H9 (cell line): Measurements from ENCODE around the gene NPHP4. TPM values are rescaled to one million over a fixed set of nuclear protein-coding genes. Genes with fewer than 3 reads are reported as not detected.

ENCODE experiments used
- DNase-seq: peaks from one replicate; pipeline ENCODE4 v3.0.0-alpha.2; 2017
- H2AFZ ChIP-seq: one replicate; pipeline ENCODE4 v1.6.1; 2013; ENCODE audit warnings: mild to moderate bottlenecking, low read length, control low read depth, moderate library complexity
- H2AK5ac ChIP-seq: 2 replicates; pipeline ENCODE4 v1.6.1; 2013; ENCODE audit warnings: low read length, control low read depth, mixed read lengths; ENCODE audit not compliant: insufficient read length
- H2BK120ac ChIP-seq: one replicate; pipeline ENCODE4 v1.6.1; 2013; ENCODE audit warnings: low read depth, mild to moderate bottlenecking, low read length, control low read depth, inconsistent platforms; ENCODE audit not compliant: poor library complexity, severe bottlenecking
- H2BK12ac ChIP-seq: 2 replicates; pipeline ENCODE4 v1.6.1; 2013; ENCODE audit warnings: low read length, control low read depth, mixed read lengths, low read depth; ENCODE audit not compliant: insufficient read length
- H2BK15ac ChIP-seq: 2 replicates; pipeline ENCODE4 v1.6.1; 2013; ENCODE audit warnings: low read depth, low read length, control low read depth
- H2BK20ac ChIP-seq: one replicate; pipeline ENCODE4 v1.6.1; 2013; ENCODE audit warnings: low read depth, mild to moderate bottlenecking, low read length, control low read depth, inconsistent platforms; ENCODE audit not compliant: poor library complexity, severe bottlenecking
- H2BK5ac ChIP-seq: 2 replicates; pipeline ENCODE4 v1.6.1; 2013; ENCODE audit warnings: low read length, control low read depth, mixed read lengths; ENCODE audit not compliant: insufficient read length
- H3K14ac ChIP-seq: 2 replicates; pipeline ENCODE4 v1.6.1; 2013; ENCODE audit warnings: low read length, control low read depth; ENCODE audit not compliant: insufficient read depth
- H3K18ac ChIP-seq: 2 replicates; pipeline ENCODE4 v1.6.1; 2013; ENCODE audit warnings: low read depth, mild to moderate bottlenecking, mixed read lengths, low read length, control low read depth; ENCODE audit not compliant: insufficient read length
- H3K23ac ChIP-seq: 2 replicates; pipeline ENCODE4 v1.6.1; 2013; ENCODE audit warnings: low read length, control low read depth, mixed read lengths, low read depth; ENCODE audit not compliant: insufficient read length
- H3K23me2 ChIP-seq: 2 replicates; pipeline ENCODE4 v1.6.1; 2013; ENCODE audit warnings: low read depth, mild to moderate bottlenecking, mixed read lengths, low read length, control low read depth; ENCODE audit not compliant: insufficient read length, poor library complexity, severe bottlenecking
- H3K27ac ChIP-seq: 2 replicates; pipeline ENCODE4 v1.5.1; 2013; ENCODE audit warnings: low read length, control low read depth, mixed read lengths, low read depth; ENCODE audit not compliant: insufficient read length
- H3K27me3 ChIP-seq: 2 replicates; pipeline ENCODE4 v1.6.1; 2013; ENCODE audit warnings: low read length, control low read depth, inconsistent platforms; ENCODE audit not compliant: insufficient read depth
- H3K4ac ChIP-seq: 2 replicates; pipeline ENCODE4 v1.6.1; 2013; ENCODE audit warnings: low read depth, mild to moderate bottlenecking, control low read depth, inconsistent platforms, low read length, moderate library complexity
- H3K4me1 ChIP-seq: 2 replicates; pipeline ENCODE4 v1.6.1; 2013; ENCODE audit warnings: low read length, control low read depth, inconsistent platforms; ENCODE audit not compliant: insufficient read depth
- H3K4me2 ChIP-seq: 2 replicates; pipeline ENCODE4 v1.6.1; 2013; ENCODE audit warnings: low read length, control low read depth, mixed read lengths; ENCODE audit not compliant: insufficient read length, insufficient read depth
- H3K56ac ChIP-seq: 2 replicates; pipeline ENCODE4 v1.6.1; 2013; ENCODE audit warnings: low read depth, mild to moderate bottlenecking, mixed read lengths, low read length, control low read depth; ENCODE audit not compliant: insufficient read length
- H3K79me1 ChIP-seq: 2 replicates; pipeline ENCODE4 v1.6.1; 2013; ENCODE audit warnings: low read depth, mild to moderate bottlenecking, moderate library complexity, low read length, control low read depth, inconsistent platforms; ENCODE audit not compliant: insufficient read depth, poor library complexity, severe bottlenecking
- H3K79me2 ChIP-seq: 2 replicates; pipeline ENCODE4 v1.6.1; 2013; ENCODE audit warnings: low read length, control low read depth, inconsistent platforms; ENCODE audit not compliant: insufficient read depth
- H3K9ac ChIP-seq: 2 replicates; pipeline ENCODE4 v1.6.1; 2013; ENCODE audit warnings: low read length, control low read depth, mixed read lengths; ENCODE audit not compliant: insufficient read length; ENCODE audit errors: extremely low read depth
- H3K9me3 ChIP-seq: one replicate; pipeline ENCODE4 v1.6.1; 2013; ENCODE audit warnings: low read depth, low read length, inconsistent platforms; ENCODE audit not compliant: control insufficient read depth
- H3T11ph ChIP-seq: one replicate; pipeline ENCODE4 v1.6.1; 2013; ENCODE audit warnings: mild to moderate bottlenecking, low read length, control low read depth, inconsistent platforms
- H4K20me1 ChIP-seq: one replicate; pipeline ENCODE4 v1.6.1; 2013; ENCODE audit not compliant: control insufficient read depth, insufficient read length, insufficient read depth
- H4K5ac ChIP-seq: 2 replicates; pipeline ENCODE4 v1.6.1; 2013; ENCODE audit warnings: low read depth, mild to moderate bottlenecking, mixed read lengths, low read length, control low read depth; ENCODE audit not compliant: insufficient read length
- H4K8ac ChIP-seq: replicated peaks from 2 replicates; pipeline ENCODE4 v1.6.1; 2013; ENCODE audit warnings: low read length, control low read depth, mixed read lengths, low read depth; ENCODE audit not compliant: insufficient read length
- H4K91ac ChIP-seq: 2 replicates; pipeline ENCODE4 v1.6.1; 2013; ENCODE audit warnings: low read depth, mild to moderate bottlenecking, moderate library complexity, mixed read lengths, low read length, control low read depth; ENCODE audit not compliant: insufficient read length
- H3K27ac Mint-ChIP-seq, 3 experiments: 2 replicates in 2 of 3; 3 replicates in 1 of 3; pipeline ENCODE4 v1.8.0; 2020 to 2021; ENCODE audit warnings: mixed read lengths in 3 of 3, mild to moderate bottlenecking in 1 of 3, moderate library complexity in 1 of 3
- H3K27me3 Mint-ChIP-seq: 2 replicates; pipeline ENCODE4 v1.8.0; 2021; ENCODE audit warnings: low read depth, mild to moderate bottlenecking, moderate library complexity, mixed read lengths
- H3K36me3 Mint-ChIP-seq, 3 experiments: 2 replicates in 2 of 3; 3 replicates in 1 of 3; pipeline ENCODE4 v1.8.0; 2020 to 2021; ENCODE audit warnings: low read depth in 3 of 3, mixed read lengths in 3 of 3; ENCODE audit not compliant: insufficient read depth in 1 of 3
- H3K4me1 Mint-ChIP-seq, 2 experiments: 2 replicates each; pipeline ENCODE4 v1.8.0; 2020; ENCODE audit warnings: mixed read lengths in 2 of 2
- H3K4me3 Mint-ChIP-seq, 2 experiments: 2 replicates in 1 of 2; 3 replicates in 1 of 2; pipeline ENCODE4 v1.8.0; 2020 to 2021; ENCODE audit warnings: mild to moderate bottlenecking in 2 of 2, mixed read lengths in 2 of 2, moderate library complexity in 1 of 2
- H3K9me3 Mint-ChIP-seq, 2 experiments: 2 replicates in 1 of 2; 3 replicates in 1 of 2; pipeline ENCODE4 v1.8.0; 2020; ENCODE audit warnings: mild to moderate bottlenecking in 2 of 2, mixed read lengths in 2 of 2, moderate library complexity in 1 of 2
- WGBS: extraction: QIAGEN DNeasy Blood & Tissue Kit; methylation state at CpG from one replicate; pipeline ENCODE4 v1.1.7; 2013; ENCODE audit warnings: missing lambda C conversion rate, low lambda C conversion rate, mixed read lengths; ENCODE audit not compliant: insufficient read length; ENCODE audit errors: extremely low coverage; 5-methylcytosine and 5-hydroxymethylcytosine counted together
- total RNA-seq: library from RNA; stranded (reverse); gene quantifications from 2 replicates; pipeline ENCODE4 v1.2.1, GENCODE V29; 2021
- TF ChIP-seq, protein P1 (sequence below): fragments of 200-600 bp; sonication (generic); conservative IDR thresholded peaks from 3 replicates; pipeline ENCODE4 v1.8.0; 2021; ENCODE audit warnings: antibody characterized with exemption, mild to moderate bottlenecking

NPHP4 gene
- total RNA-seq, 1 experiment from 2014 or later: 17.6 TPM

DNA sequence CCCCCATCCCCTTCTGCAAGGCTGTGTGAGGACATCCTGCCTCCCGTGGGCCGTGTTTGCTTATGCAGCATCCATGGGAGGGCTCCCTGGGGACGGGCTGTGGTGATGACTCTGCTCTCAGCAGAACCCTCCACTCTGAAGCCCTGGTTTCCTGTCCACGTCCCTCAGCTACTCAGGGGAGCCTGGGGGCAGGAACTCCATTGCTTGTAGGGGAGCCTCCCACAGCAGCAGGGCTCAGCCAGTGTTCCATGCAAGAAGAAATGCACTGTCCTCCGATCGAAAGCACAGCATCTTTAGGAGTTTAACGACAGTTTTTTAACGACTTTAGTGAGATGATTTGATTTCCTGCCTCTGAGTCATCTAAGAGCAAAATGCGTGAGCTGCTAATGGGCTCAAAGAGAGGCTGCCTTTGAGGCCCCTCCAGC is 45.1 kb upstream of the NPHP4 start:
- Histone ChIP-seq H2BK12ac (no peak overlapping the region), H3K23ac (no peak overlapping the region), H2BK15ac (no peak overlapping the region), H3K79me1 (no peaks in the 10 kb centered on the region), H4K8ac (no peak overlapping the region), H4K20me1 (peaks cover 3% of the 10 kb centered on the region), H3K79me2 (no peaks in the 10 kb centered on the region), H3K4me2 (no peak overlapping the region), H3K27me3 (no peaks in the 10 kb centered on the region), H2AFZ (no peak overlapping the region), H2BK5ac (no peak overlapping the region), H3K27ac (no peak overlapping the region), H3K4ac (no peak overlapping the region), H2BK120ac (no peak overlapping the region), H3K9ac (no peak overlapping the region), H3K56ac (no peak overlapping the region), H2BK20ac (no peak overlapping the region), H3K18ac (no peak overlapping the region), H4K91ac (no peak overlapping the region), H3K23me2 (peaks cover 4% of the 10 kb centered on the region), H3K4me1 (peaks cover 5% of the 10 kb centered on the region; the same call in 1 of the 2 replicates), H3T11ph (no peak overlapping the region), H3K14ac (peak overlapping the region; percentile 0; the same call in 1 of the 2 replicates), H2AK5ac (no peak overlapping the region), H3K9me3 (no peaks in the 10 kb centered on the region), H4K5ac (no peak overlapping the region)
- Mint-ChIP-seq H3K27me3 (peaks cover 34% of the 10 kb centered on the region), H3K36me3 (no peaks in the 10 kb centered on the region; a peak in 1 of 7 replicates), H3K4me3 (no peak overlapping the region), H3K4me1 (peaks cover 19 to 20% of the 10 kb centered on the region in 2 experiments), H3K27ac (no peak overlapping the region), H3K9me3 (no peaks in the 10 kb centered on the region; a peak in 1 of 5 replicates)
- TF ChIP-seq, protein P1, sequence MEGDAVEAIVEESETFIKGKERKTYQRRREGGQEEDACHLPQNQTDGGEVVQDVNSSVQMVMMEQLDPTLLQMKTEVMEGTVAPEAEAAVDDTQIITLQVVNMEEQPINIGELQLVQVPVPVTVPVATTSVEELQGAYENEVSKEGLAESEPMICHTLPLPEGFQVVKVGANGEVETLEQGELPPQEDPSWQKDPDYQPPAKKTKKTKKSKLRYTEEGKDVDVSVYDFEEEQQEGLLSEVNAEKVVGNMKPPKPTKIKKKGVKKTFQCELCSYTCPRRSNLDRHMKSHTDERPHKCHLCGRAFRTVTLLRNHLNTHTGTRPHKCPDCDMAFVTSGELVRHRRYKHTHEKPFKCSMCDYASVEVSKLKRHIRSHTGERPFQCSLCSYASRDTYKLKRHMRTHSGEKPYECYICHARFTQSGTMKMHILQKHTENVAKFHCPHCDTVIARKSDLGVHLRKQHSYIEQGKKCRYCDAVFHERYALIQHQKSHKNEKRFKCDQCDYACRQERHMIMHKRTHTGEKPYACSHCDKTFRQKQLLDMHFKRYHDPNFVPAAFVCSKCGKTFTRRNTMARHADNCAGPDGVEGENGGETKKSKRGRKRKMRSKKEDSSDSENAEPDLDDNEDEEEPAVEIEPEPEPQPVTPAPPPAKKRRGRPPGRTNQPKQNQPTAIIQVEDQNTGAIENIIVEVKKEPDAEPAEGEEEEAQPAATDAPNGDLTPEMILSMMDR: no peak
- WGBS: no CpG with 5 or more reads among the region's 9 CpGs
- no peak for DNase-seq
